ENCODE measurements around the gene ULBP3.

Gene ULBP3

GRCh38 chr6:150068720-150069648 is at the start of gene ULBP3:
Gene ULBP3, minus strand, starts transcription at chr6:150069121. Its CDS starts 55 bp downstream, at chr6:150069066.
- no peak for DNase-seq (ENCODE audit: low read depth)

GRCh38 chr6:150118627-150119026 is 49.7 kb upstream of the ULBP3 start:
- no peak for DNase-seq (ENCODE audit: low read depth)

GRCh38 chr6:150118203-150118602 is 49.3 kb upstream of the ULBP3 start:
- no peak for DNase-seq (ENCODE audit: low read depth)

- DNase-seq (ENCODE audit: low read depth) = no peak
These were observed 47.4 kb upstream of the ULBP3 start for GRCh38 chr6:150116200-150116800.

GRCh38 chr6:150115769-150116168 is 46.8 kb upstream of the ULBP3 start:
- no peak for DNase-seq (ENCODE audit: low read depth)

- no peak for DNase-seq (ENCODE audit: low read depth)
These were observed 43.3 kb upstream of the ULBP3 start for GRCh38 chr6:150112233-150112632.

GRCh38 chr6:150102750-150103270 is 33.9 kb upstream of the ULBP3 start:
- no peak for DNase-seq (ENCODE audit: low read depth)

- no peak for DNase-seq (ENCODE audit: low read depth)
These were observed 31.8 kb upstream of the ULBP3 start for GRCh38 chr6:150100745-150101144.

GRCh38 chr6:150099953-150100352 is 31.0 kb upstream of the ULBP3 start:
- no peak for DNase-seq (ENCODE audit: low read depth)

- DNase-seq (ENCODE audit: low read depth) = no peak
These were observed 30.6 kb upstream of the ULBP3 start for GRCh38 chr6:150099546-150099945.

GRCh38 chr6:150098155-150098554 is 29.2 kb upstream of the ULBP3 start:
- no peak for DNase-seq (ENCODE audit: low read depth)

GRCh38 chr6:150093397-150093796 is 24.5 kb upstream of the ULBP3 start:
- no peak for DNase-seq (ENCODE audit: low read depth)

- DNase-seq (ENCODE audit: low read depth) = no peak
These were observed 22.6 kb upstream of the ULBP3 start for GRCh38 chr6:150091476-150091875.

- no peak for DNase-seq (ENCODE audit: low read depth)
These were observed 21.4 kb upstream of the ULBP3 start for GRCh38 chr6:150090328-150090727.

GRCh38 chr6:150088481-150089154 is 19.7 kb upstream of the ULBP3 start:
- no peak for DNase-seq (ENCODE audit: low read depth)

- DNase-seq (ENCODE audit: low read depth) = no peak
These were observed 18.4 kb upstream of the ULBP3 start for GRCh38 chr6:150087336-150087735.

- DNase-seq (ENCODE audit: low read depth) = no peak
These were observed 17.1 kb upstream of the ULBP3 start for GRCh38 chr6:150086026-150086425.

GRCh38 chr6:150084426-150084825 is 15.5 kb upstream of the ULBP3 start:
- DNase-seq (ENCODE audit: low read depth) = no peak

GRCh38 chr6:150083839-150084238 is 14.9 kb upstream of the ULBP3 start:
- DNase-seq (ENCODE audit: low read depth) = no peak

GRCh38 chr6:150081702-150082101 is 12.8 kb upstream of the ULBP3 start:
- no peak for DNase-seq (ENCODE audit: low read depth)

GRCh38 chr6:150079604-150080003 is 10.7 kb upstream of the ULBP3 start:
- no peak for DNase-seq (ENCODE audit: low read depth)

GRCh38 chr6:150078788-150079187 is 9.9 kb upstream of the ULBP3 start:
- DNase-seq (ENCODE audit: low read depth) = peak; percentile 64
